BJ (cell line): ENCODE data around the gene DGKH. TPM values are rescaled to one million over a fixed set of nuclear protein-coding genes. Genes with fewer than 3 reads are reported as not detected.

Experiments
- CTCF ChIA-PET: fragments of 350-600 bp; formaldehyde crosslinking; extraction: SDS; loops from one replicate; lab custom pipeline; 2021; ENCODE audit warnings: antibody characterized with exemption, inconsistent platforms; lab: Yijun Ruan, JAX
- POLR2A ChIA-PET: fragments of 300-600 bp; sonication (Branson Sonifier 250); formaldehyde crosslinking; extraction: SDS; loops from one replicate; lab custom pipeline; 2021; ENCODE audit warnings: antibody characterized with exemption; lab: Charles Lee
- DNase-seq: peaks from one replicate; pipeline ENCODE4 v3.0.0-alpha.2; 2011; ENCODE audit warnings: low read depth
- H3K27me3 ChIP-seq: 2 replicates; pipeline ENCODE4 v1.6.0; 2011; ENCODE audit warnings: low read length; ENCODE audit not compliant: control insufficient read depth, insufficient read depth
- H3K36me3 ChIP-seq: 2 replicates; pipeline ENCODE4 v1.5.1; 2011; ENCODE audit warnings: low read length; ENCODE audit not compliant: control insufficient read depth, insufficient read depth
- H3K4me3 ChIP-seq: 2 replicates; pipeline ENCODE4 v1.5.1; 2011; ENCODE audit warnings: low read depth, mild to moderate bottlenecking, control low read depth, low read length
- polyA plus RNA-seq: library from polyadenylated mRNA; depleted of rRNA; stranded (reverse); fragments of >200 nt; gene quantifications from 2 replicates; pipeline ENCODE4 v1.2.3, GENCODE V29; 2011
- TF ChIP-seq, protein P1 (sequence below): IDR thresholded peaks from 2 replicates; pipeline ENCODE4 v1.5.1; 2011; ENCODE audit warnings: low read depth, mild to moderate bottlenecking, control low read depth, inconsistent platforms, low read length, moderate library complexity; ENCODE audit not compliant: insufficient read depth

The DGKH gene
- polyA plus RNA-seq, 1 experiment: 4.2 TPM

DNA sequence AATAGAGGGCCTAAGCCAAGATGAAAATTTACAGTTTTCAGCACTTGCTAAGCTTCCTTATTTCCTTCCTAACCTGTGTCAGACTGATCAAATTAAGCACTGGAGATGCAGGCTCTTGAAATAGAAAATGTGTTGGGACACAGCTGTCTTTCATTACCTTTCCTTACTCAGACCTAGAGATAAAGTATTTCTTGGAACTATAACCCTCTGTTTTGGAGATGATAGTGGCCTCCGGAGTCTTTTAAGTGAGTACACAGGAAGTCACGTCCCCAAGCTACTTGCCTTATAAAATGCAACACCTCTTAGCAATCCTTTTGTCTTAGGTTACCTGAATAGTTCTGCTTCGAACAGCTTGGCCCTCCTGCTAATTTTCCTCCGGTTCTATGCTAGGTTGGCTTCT is 211.1 kb downstream of the DGKH start:
- ChIA-PET POLR2A (no interaction called here), CTCF (no interaction called here)
- DNase-seq: no peak
- Histone ChIP-seq H3K36me3 (no peaks in the 10 kb centered on the region), H3K27me3 (peaks cover 2% of the 10 kb centered on the region; the same call in 1 of the 2 replicates), H3K4me3 (no peak overlapping the region)
- TF ChIP-seq, protein P1, sequence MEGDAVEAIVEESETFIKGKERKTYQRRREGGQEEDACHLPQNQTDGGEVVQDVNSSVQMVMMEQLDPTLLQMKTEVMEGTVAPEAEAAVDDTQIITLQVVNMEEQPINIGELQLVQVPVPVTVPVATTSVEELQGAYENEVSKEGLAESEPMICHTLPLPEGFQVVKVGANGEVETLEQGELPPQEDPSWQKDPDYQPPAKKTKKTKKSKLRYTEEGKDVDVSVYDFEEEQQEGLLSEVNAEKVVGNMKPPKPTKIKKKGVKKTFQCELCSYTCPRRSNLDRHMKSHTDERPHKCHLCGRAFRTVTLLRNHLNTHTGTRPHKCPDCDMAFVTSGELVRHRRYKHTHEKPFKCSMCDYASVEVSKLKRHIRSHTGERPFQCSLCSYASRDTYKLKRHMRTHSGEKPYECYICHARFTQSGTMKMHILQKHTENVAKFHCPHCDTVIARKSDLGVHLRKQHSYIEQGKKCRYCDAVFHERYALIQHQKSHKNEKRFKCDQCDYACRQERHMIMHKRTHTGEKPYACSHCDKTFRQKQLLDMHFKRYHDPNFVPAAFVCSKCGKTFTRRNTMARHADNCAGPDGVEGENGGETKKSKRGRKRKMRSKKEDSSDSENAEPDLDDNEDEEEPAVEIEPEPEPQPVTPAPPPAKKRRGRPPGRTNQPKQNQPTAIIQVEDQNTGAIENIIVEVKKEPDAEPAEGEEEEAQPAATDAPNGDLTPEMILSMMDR: no peak

DNA sequence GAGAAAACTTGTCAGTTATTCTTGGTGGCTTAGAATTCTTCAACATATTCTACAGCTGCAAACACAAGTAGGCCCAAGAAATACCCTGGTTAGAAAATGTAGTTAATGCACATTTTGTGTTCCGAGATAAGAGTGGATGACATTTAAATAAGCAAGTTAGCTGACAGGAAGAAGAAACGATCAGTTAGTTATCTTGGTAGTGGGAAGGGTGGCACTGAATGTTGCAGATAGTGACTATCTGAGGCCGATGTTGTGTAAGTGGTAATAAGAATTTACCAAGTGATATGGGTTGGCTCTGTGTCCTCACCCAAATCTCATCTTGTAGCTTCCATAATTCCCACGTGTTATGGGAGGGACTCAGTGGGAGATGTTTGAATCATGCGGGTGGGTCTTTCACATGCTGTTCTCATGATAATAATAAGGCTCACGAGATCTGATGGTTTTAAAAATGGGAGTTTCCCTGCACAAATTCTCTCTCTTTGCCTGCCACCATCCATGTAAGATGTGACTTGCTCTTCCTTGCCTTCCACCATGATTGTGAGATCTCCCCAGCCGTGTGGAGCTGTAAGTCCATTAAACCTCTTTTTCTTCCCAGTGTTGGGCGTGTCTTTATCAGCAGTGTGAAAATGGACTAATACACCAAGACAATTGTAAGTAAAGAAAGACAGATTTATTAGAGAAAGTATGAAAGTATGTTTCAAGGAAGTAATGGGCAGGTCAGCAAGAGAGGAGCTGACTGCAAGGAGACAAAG is 212.6 kb downstream of the DGKH start:
- TF ChIP-seq, protein P1: no peak
- CTCF ChIA-PET: interaction anchor here (1.2 kb wide), 1 partner anchor 8 kb away, joined by 4 read pairs; no protein-coding TSS in a partner anchor
- POLR2A ChIA-PET: no interaction called here
- no peaks in the 10 kb centered on the region for H3K36me3 ChIP-seq
- DNase-seq: no peak
- peaks cover 2% of the 10 kb centered on the region; the same call in 1 of the 2 replicates for H3K27me3 ChIP-seq
- H3K4me3 ChIP-seq: no peak overlapping the region

DNA sequence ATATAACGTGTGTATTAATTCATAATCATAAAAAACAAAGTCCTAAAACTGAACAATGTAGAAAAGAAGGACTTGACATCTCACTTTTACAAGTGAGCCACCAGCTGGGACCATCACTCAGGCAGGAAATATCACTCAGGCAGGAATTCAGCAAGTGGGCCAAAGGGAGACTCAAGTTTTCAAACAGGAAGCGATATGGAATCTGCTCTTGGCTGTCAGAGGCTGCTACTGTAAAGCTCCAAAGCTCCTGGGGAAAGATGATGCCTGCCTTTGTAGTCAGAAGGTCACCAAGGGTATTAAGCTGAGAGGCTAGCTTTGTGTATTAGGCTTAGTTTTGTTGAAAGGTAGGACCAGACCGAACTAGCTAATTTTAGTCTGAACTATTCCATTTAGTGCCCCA is 218.0 kb downstream of the DGKH start:
- CTCF ChIA-PET: no interaction called here
- POLR2A ChIA-PET: no interaction called here

DNA sequence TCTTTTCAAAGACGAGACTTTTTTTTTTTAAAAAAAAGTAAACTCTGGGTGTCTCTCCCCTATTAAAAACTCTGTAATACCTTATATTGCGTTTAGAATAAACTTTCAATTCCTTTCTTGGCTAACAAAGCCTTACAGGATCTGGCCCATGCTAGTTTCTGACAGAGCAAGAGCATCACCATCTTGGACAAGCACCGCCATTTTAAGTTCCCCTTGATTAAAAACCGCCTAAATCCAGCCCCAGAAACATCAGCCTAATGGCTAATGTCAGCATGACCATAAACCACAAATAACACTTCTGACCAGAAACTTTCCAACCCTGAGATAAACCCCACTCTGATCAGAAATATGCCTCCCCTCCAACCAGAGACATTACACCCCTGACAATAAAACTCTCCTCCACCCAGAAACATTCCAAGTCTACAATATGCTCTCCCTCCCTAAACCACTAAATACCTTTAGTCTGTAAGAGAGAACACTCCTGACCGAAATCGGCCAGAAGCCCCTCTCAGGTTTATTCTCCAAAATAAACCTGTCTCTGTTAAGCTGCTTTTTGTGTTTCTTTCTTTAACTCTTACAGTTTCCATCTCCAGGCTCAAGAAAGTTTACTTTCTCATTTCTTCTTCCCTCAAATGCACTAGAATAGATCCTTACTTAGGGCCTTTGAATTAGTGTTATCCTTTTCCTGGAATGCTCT is 221.9 kb downstream of the DGKH start:
- Histone ChIP-seq H3K4me3 (no peak overlapping the region), H3K27me3 (no peaks in the 10 kb centered on the region), H3K36me3 (no peaks in the 10 kb centered on the region)
- ChIA-PET POLR2A (no interaction called here), CTCF (no interaction called here)
- DNase-seq: no peak
- TF ChIP-seq, protein P1: no peak

More for the DNA sequence above, 218.0 kb downstream of the DGKH start:
- Histone ChIP-seq H3K4me3 (no peak overlapping the region), H3K36me3 (no peaks in the 10 kb centered on the region), H3K27me3 (peaks cover 2% of the 10 kb centered on the region; the same call in 1 of the 2 replicates)
- no peak for DNase-seq
- TF ChIP-seq, protein P1: no peak

DNA sequence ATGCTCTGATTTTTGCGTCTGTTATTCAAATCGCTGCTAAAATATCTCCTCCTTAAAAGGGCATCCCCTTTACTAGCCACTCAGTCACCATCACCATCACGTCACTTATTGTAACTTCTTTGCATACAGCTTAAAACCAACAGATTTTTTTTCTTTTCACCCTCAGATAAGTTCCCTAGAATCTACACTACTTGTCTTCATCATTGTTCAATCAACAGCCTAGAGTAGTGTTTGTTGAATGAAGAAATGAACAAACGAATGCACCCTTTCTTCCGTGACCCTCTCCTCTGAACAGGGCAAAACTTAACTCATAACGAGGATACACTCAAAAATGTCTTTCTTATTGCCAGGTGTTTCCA is 222.4 kb downstream of the DGKH start:
- Histone ChIP-seq H3K36me3 (no peaks in the 10 kb centered on the region), H3K4me3 (peak overlapping the region; percentile 89), H3K27me3 (no peaks in the 10 kb centered on the region)
- POLR2A ChIA-PET: no interaction called here
- CTCF ChIA-PET: no interaction called here
- DNase-seq: no peak
- TF ChIP-seq, protein P1: no peak
